Neuron (in vitro differentiated cells): ENCODE data around the gene SKAP1.
"Not testable (repeated sequence)": the region's sequence is repeated elsewhere in the genome, so short reads cannot be mapped to it uniquely, and the experiment has no call there.

Experiments used
- H2AFZ ChIP-seq: one replicate; pipeline ENCODE4 v1.6.1; 2013; ENCODE audit warnings: low read depth, mild to moderate bottlenecking, inconsistent platforms, low read length, moderate library complexity
- H3K27me3 ChIP-seq: one replicate; pipeline ENCODE4 v1.6.1; 2013; ENCODE audit warnings: low read length; ENCODE audit not compliant: insufficient read depth
- H3K36me3 ChIP-seq: one replicate; pipeline ENCODE4 v1.6.1; 2013; ENCODE audit warnings: low read length; ENCODE audit not compliant: insufficient read depth
- H3K4me1 ChIP-seq: one replicate; pipeline ENCODE4 v1.6.1; 2013; ENCODE audit warnings: low read length; ENCODE audit not compliant: insufficient read depth
- H3K4me3 ChIP-seq: 2 replicates; pipeline ENCODE4 v1.5.1; 2013; ENCODE audit warnings: mild to moderate bottlenecking, low read length, moderate library complexity
- H3K9me3 ChIP-seq: one replicate; pipeline ENCODE4 v1.6.1; 2013; ENCODE audit warnings: low read length

The SKAP1 gene

DNA sequence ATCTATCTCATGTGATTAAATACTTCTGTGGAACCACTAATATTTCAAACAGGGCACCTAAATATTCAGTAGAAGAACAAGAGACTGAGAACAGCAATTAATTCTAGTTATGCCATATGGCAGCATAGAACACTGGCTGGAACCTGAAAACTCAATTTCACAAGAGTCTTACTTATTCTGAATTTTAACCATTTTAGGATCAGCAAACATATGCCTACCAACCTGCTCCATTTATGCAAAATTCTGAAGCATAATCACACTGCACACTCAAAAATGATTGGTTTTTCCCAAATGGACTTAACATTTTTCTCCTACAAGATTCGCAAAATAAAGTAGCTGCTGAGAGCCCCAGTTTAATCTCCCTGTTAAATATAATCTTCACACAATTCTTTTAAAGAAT lies 43.2 kb downstream of the SKAP1 start:
- Histone ChIP-seq H3K36me3 (no peaks in the 10 kb centered on the region), H3K9me3 (no peaks in the 10 kb centered on the region), H3K4me1 (no peaks in the 10 kb centered on the region), H3K27me3 (peaks cover 16% of the 10 kb centered on the region), H3K4me3 (no peak overlapping the region), H2AFZ (no peak overlapping the region)

GRCh38 chr17:48385319-48385718 lies 44.7 kb downstream of the SKAP1 start:
- peaks cover 16% of the 10 kb centered on the region for H3K27me3 ChIP-seq

DNA sequence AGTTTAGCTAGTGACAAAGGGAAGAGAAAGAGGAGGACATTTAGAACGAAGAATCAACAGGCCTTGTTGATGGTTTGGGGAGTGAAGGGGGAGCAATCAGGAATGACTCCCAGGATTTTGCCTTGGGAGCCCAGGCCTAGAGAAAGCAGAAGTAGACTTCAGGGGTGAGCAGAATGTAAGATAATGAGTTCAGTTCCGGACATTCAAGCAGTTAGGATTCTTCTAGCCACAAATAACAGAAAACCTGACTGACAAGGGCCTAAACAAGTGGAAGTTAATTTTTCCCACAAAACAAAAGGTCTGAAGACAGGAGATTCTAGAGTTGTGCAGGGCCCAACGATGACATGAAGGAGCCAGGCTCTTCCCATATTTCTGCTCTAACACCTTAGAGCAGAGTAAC lies 45.9 kb downstream of the SKAP1 start:
- no peaks in the 10 kb centered on the region for H3K4me1 ChIP-seq
- H3K9me3 ChIP-seq: no peaks in the 10 kb centered on the region
- H3K27me3 ChIP-seq: peaks cover 13% of the 10 kb centered on the region
- no peaks in the 10 kb centered on the region for H3K36me3 ChIP-seq
- no peak overlapping the region for H3K4me3 ChIP-seq
- no peak overlapping the region for H2AFZ ChIP-seq

More at GRCh38 chr17:48385319-48385718, 44.7 kb downstream of the SKAP1 start:
- H3K4me1 ChIP-seq: no peaks in the 10 kb centered on the region
- no peak overlapping the region for H3K4me3 ChIP-seq
- no peaks in the 10 kb centered on the region for H3K9me3 ChIP-seq
- H2AFZ ChIP-seq: no peak overlapping the region
- no peaks in the 10 kb centered on the region for H3K36me3 ChIP-seq

DNA sequence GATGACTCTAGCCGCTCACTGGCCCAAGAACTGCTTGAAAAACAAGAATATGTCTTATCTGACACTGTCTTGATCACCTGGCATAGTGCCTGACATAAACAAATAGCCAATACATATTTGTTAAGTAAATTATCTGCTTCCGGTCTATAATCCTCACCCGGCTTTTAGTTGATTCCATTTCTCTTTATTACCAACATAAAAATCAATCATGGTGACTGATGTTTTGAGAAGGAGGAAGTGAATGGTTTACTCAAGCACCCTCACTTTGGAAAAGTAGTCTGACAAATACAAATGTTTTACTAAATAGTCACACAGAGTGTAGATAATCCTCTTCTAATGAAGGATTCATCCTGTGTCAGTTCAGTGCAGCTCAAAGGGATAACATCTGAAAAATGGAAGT lies 47.0 kb downstream of the SKAP1 start:
- H3K36me3 ChIP-seq: no peaks in the 10 kb centered on the region
- H2AFZ ChIP-seq: no peak overlapping the region
- H3K4me1 ChIP-seq: no peaks in the 10 kb centered on the region
- peaks cover 11% of the 10 kb centered on the region for H3K27me3 ChIP-seq
- no peaks in the 10 kb centered on the region for H3K9me3 ChIP-seq
- H3K4me3 ChIP-seq: no peak overlapping the region

DNA sequence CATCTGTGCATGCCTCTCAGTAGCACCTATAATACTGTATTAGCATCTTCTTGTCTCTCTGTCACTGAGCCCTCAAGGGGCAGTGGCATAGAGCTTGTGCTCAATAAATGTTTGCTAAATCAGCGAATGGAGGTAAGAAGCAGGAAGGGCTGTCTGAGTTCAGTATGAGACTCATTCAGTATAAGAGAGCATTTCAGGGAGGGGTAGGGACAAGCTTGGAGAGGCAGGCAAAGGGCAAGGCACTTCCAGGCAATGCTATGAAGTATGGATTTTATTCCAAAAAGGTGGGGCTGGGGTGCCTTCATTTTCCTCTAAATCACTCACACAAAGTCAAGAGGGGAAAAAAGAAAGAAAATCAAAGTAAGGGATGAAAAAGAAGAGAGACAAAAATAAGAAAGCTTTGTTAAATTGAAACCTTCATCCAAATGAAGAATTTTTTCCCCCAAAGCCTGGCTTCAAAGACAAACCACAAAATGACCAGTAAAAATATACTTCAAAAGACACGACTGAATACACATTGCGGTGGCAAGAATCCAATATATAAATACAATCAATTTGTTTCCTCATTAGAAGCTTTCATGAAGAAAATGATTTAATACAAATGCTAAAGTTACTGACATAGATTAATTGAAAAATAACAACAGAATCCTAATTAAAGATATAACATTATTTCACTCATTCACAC lies 51.2 kb downstream of the SKAP1 start:
- no peak overlapping the region for H2AFZ ChIP-seq
- no peaks in the 10 kb centered on the region for H3K36me3 ChIP-seq
- H3K4me3 ChIP-seq: no peak overlapping the region
- H3K27me3 ChIP-seq: peaks cover under 1% of the 10 kb centered on the region
- no peaks in the 10 kb centered on the region for H3K4me1 ChIP-seq
- no peaks in the 10 kb centered on the region for H3K9me3 ChIP-seq

DNA sequence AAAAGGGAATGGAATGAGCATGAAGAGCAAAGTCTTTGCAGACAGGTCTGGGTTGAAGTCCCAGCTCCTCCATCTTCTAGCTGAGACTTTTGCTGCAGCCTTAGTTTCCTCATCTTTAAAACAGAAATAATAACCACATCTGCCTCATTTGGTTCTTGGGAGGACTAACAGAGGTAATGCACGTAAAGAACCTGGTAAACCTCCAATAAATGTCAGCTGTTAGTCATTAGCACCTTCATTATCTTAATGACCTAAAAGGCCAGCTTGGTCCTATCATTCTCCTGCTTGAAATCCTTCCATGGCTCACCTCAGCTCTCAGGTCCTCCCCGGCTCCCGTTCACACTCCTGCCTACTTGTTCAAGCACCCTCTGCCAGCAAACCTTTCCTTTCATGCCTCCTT lies 51.8 kb downstream of the SKAP1 start:
- Histone ChIP-seq H3K4me3 (no peak overlapping the region), H2AFZ (no peak overlapping the region), H3K9me3 (no peaks in the 10 kb centered on the region), H3K27me3 (no peaks in the 10 kb centered on the region), H3K4me1 (no peaks in the 10 kb centered on the region), H3K36me3 (no peaks in the 10 kb centered on the region)

- Histone ChIP-seq H3K4me1 (no peaks in the 10 kb centered on the region), H2AFZ (no peak overlapping the region), H3K27me3 (no peaks in the 10 kb centered on the region), H3K36me3 (no peaks in the 10 kb centered on the region), H3K4me3 (no peak overlapping the region), H3K9me3 (no peaks in the 10 kb centered on the region)
Observed at GRCh38 chr17:48376682-48377325, 53.2 kb downstream of the SKAP1 start.

DNA sequence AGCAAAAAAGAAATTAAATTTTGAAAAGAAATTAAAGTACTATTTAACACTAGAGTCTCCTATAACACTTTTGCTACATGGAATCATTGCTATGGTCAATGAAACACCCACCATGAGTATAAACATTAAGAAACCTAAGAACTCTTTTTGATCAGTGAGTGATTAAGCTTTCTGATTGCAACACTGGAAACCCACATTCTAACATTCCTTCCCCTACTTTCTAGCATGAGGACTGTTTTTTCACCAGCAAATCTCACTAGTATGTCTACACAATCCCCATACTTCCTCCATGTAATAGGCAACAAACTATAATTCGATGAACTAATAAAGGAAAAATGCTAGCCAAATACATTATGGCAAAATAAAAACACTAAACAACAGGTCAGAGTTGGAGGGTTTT lies 54.7 kb downstream of the SKAP1 start:
- Histone ChIP-seq H3K4me3 (no peak overlapping the region), H3K9me3 (no peaks in the 10 kb centered on the region), H3K27me3 (no peaks in the 10 kb centered on the region), H3K36me3 (no peaks in the 10 kb centered on the region), H2AFZ (no peak overlapping the region), H3K4me1 (no peaks in the 10 kb centered on the region)

- no peak overlapping the region for H3K4me3 ChIP-seq
- H3K4me1 ChIP-seq: no peaks in the 10 kb centered on the region
- H2AFZ ChIP-seq: no peak overlapping the region
- H3K9me3 ChIP-seq: no peaks in the 10 kb centered on the region
- H3K27me3 ChIP-seq: no peaks in the 10 kb centered on the region
- no peaks in the 10 kb centered on the region for H3K36me3 ChIP-seq
Observed at GRCh38 chr17:48374650-48375230, 55.3 kb downstream of the SKAP1 start.

GRCh38 chr17:48373883-48374282 lies 56.1 kb downstream of the SKAP1 start:
- Histone ChIP-seq H3K9me3 (no peaks in the 10 kb centered on the region), H3K4me1 (no peaks in the 10 kb centered on the region), H3K4me3 (no peak overlapping the region), H2AFZ (no peak overlapping the region), H3K36me3 (no peaks in the 10 kb centered on the region), H3K27me3 (no peaks in the 10 kb centered on the region)

DNA sequence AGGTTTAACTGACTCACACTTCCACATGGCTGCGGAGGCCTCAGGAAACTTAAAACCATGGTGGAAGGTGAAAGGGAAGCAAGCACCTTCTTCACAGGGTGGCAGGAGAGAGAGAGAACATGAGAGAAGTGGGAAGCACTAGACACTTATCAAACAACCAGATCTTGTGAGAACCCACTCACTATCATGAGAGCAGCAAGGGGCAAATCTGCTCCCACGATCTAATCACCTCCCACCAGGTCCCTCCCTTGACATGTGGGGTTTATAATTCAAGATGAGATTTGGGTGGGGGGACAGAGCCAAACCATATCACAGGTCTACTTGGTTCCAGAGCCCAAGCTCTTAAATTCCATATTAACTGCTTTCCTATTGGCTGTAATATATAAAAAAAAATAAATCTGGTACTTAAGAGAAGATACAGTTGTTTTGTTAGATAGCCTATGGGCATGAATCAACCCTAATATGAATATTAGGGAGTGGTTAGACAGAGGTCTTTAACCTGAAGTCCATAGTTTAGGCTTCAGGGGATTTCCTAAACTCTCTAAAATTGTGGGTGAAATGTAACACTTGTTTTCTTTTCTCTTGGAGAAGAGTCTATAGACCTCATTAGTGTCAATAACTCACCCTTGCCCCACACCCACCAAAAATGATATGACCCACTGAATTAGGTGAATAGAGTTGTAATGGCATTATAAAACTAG lies 56.7 kb downstream of the SKAP1 start:
- no peaks in the 10 kb centered on the region for H3K27me3 ChIP-seq
- no peaks in the 10 kb centered on the region for H3K9me3 ChIP-seq
- no peak overlapping the region for H2AFZ ChIP-seq
- H3K4me3 ChIP-seq: no peak overlapping the region
- no peaks in the 10 kb centered on the region for H3K36me3 ChIP-seq
- H3K4me1 ChIP-seq: no peaks in the 10 kb centered on the region

DNA sequence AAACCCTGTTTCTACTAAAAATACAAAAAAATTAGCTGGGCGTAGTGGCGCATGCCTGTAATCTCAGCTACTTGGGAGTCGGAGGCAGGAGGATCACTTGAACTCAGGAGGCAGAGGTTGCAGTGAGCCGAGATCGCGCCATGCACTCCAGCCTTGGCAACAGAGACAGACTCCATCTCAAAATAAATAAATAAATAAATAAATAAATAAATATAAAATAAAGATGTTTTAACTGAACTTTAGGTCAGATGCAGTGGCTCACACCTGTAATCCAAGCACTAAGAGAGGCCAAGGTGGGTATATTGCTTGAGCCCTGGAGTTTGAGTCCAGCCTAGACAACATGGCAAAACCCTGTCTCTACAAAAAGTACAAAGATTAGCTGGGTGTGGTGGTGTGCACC lies 61.0 kb downstream of the SKAP1 start:
- not testable (repeated sequence) for H3K4me3 ChIP-seq, H3K36me3 ChIP-seq, H2AFZ ChIP-seq, H3K27me3 ChIP-seq, H3K9me3 ChIP-seq, H3K4me1 ChIP-seq

DNA sequence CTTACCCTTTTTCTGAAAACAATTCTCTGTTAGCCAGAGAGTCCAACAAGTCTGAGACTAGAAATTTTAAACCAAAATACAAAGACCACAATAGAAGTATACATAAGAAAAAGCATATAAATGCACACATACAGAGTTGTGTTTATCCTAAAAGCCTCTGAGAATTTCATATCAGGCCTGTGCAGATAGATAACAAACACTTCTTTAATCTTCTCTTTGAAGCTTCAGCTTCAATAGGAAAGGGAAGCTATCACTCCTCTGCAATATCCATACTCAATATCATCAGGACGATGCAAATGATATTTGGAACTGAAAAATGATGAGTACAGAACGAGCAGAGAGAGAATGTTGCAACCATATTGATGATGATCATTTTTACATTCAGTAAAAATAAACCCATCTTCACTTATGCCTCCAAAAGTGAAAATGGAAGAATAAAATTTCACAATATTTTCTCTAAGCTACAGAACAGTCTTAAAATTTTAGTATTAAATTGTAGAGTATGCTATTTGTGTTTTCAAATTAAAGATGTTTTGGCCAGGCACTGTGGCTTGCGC lies 61.6 kb downstream of the SKAP1 start:
- Histone ChIP-seq H3K4me1 (no peaks in the 10 kb centered on the region), H3K27me3 (peaks cover 5% of the 10 kb centered on the region), H3K36me3 (no peaks in the 10 kb centered on the region), H3K4me3 (no peak overlapping the region), H2AFZ (no peak overlapping the region), H3K9me3 (no peaks in the 10 kb centered on the region)
